ENCODE measurements around the gene GARIN5B.

GRCh38 chr19:55315956-55316525 lies 47.0 kb downstream of the GARIN5B start:
- TF ChIP-seq CTCF (IDR thresholded peaks at IDR 0.05; ENCODE audit: low read length) (no peak), EZH2 (optimal IDR thresholded peaks at IDR 0.05; ENCODE audit: low read depth, low read length) (no peak)
